A549 (cell line): ENCODE data around the gene LUZP2.

ENCODE experiments used
- CHD2 ChIP-seq: fragments of 150-350 bp; IDR thresholded peaks from 2 replicates; pipeline ENCODE4 v1.6.1; 2014; ENCODE audit warnings: low read length; ENCODE audit not compliant: partially characterized antibody
- CTCF ChIP-seq: fragments of >200 bp; sonication (Bioruptor Twin); formaldehyde crosslinking; IDR thresholded peaks from 3 replicates; pipeline ENCODE4 v1.5.1; 2016
- MAFK ChIP-seq: fragments of 450-650 bp; IDR thresholded peaks from 2 replicates; pipeline ENCODE4 v1.6.1; 2014; ENCODE audit not compliant: partially characterized antibody
- MAX ChIP-seq: IDR thresholded peaks from 2 replicates; pipeline ENCODE4 v1.6.1; 2012
- POLR2A ChIP-seq: IDR thresholded peaks from 2 replicates; pipeline ENCODE4 v1.6.1; 2012; ENCODE audit warnings: mild to moderate bottlenecking, low read length
- REST ChIP-seq: fragments of 200-600 bp; sonication (generic); IDR thresholded peaks from 2 replicates; pipeline ENCODE4 v1.6.1; 2016; ENCODE audit warnings: antibody characterized with exemption, mild to moderate bottlenecking, moderate library complexity
- RFX5 ChIP-seq: fragments of 450-650 bp; IDR thresholded peaks from 2 replicates; pipeline ENCODE4 v1.7.1; 2014; ENCODE audit warnings: antibody characterized with exemption, mild to moderate bottlenecking, moderate library complexity

- TF ChIP-seq RFX5 = no peak
- no peak for TF ChIP-seq REST
- TF ChIP-seq CTCF = no peak
- TF ChIP-seq MAX = no peak
- no peak for TF ChIP-seq CHD2
- TF ChIP-seq MAFK = no peak
- TF ChIP-seq POLR2A = no peak
Observed at GRCh38 chr11:24513479-24514218, 16.8 kb downstream of the LUZP2 start.
